Stimulated activated CD4-positive, alpha-beta T cell treated with anti-CD3 and anti-CD28 coated beads, Interleukin-4, amount 100 ng/mL, for 24 hours (primary cell): ENCODE results near the gene PDGFRB.

Experiments
- DNase-seq: peaks from one replicate; pipeline ENCODE4 v3.0.0-alpha.2; 2020

The PDGFRB gene

GRCh38 chr5:150162142-150162513, 6.5 kb upstream of the PDGFRB start:
- no peak for DNase-seq

DNA sequence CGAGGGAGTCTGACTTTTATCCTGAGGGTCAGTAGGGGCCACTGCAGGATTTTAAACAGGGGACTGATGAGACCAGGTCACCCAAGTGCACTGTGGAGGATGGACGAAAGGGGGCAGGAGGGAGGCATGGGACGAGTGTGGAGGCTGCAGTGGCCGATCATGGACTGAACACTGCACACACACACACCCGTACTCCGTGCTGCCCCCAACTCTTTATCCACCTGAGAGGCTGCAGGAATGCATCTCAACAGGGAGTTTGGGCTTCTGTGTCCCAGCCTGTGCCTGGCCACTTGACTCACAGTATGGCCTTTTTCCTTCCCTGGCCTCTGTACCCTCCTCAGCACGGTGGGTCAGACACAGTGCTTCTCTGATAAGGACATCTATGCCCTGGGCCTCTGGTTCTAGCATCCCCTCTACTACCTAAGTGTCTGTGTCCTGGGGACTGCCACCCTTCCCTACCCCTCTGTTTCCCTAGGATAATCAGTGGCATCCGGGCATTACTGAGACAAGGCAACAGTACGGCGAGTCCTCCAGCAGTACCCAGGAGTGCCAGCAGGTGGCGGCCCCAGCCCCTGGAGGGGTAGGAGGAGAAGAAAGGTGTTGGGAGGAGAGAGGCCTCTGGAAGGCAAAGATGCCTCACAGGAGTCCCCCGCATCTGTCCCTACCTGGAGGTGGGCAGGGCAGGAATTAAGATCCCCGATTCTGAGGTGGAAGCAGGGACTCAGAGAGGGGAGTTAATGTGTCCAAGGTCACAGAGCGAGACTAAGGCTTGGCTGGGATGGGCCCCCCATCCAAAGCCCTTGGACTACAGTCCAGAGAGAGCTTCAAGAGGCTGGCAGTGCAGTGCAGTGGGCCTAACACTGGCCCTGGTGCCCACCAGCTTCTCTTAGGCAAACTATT, 5.8 kb upstream of the PDGFRB start:
- peak; percentile 77 for DNase-seq

- no peak for DNase-seq
Observed at GRCh38 chr5:150160448-150161081, 4.9 kb upstream of the PDGFRB start.

DNA sequence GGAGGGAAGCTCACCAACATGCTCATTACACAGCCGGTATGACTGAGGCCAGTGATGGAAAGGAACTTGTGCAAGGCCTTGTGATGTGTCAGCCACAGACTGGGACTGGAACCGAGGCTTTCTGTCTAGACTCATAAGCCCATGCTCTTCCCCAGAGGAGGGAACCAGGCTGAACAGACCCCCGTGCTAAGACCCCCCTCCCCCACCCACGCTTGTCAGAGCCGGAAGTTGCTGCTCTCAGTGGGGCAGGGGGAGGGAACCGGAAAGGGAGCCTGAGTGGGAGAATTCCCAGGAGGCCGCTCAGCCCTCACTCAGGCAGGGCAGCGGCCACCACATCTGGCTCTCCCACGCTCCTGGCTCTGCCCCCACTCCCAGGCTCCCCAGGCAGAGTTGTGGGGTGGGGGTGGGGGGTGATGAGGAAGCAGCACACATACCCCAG, 4.1 kb upstream of the PDGFRB start:
- DNase-seq: no peak

- DNase-seq: no peak
Observed at GRCh38 chr5:150159031-150159430, 3.4 kb upstream of the PDGFRB start.

DNA sequence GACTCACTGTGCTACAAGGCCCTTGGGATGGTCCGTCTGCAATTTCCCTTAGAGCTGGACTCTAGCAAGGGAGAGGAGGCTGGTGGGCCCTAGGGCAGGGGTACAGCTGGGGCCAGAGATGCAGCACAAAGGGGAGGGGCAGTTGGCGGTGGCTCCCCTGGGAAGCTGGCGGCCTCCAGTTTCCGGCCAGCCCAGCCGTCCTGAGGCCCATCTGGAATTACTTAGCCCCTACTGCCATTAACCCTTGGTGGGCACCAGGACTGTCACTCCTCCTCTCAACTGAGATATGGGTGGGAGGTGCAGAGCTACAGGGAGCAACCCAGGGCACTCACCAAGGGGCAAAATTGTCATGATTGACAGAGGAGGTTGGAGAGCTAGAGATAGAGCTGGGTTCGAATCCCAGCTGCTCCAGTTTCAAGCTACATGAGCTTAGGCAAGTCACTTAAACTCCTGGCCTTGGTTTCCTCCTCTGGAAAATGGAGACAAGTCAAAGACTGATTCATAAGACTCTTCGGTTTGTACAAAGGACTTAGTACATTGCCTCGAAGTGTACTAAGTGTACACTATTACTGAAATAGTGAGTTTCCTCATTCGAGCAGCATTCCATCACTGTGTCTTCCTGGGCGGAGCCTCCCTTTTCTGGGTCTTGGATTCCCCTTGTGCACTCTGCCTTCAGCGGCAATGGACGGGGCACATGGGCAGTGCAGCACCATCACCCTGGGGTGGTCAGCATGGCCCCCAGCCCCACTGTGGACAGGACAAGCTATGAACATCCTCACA, 2.7 kb upstream of the PDGFRB start:
- no peak for DNase-seq

GRCh38 chr5:150157168-150157567, 1.5 kb upstream of the PDGFRB start:
- no peak for DNase-seq

GRCh38 chr5:150156540-150156939, 895 bp upstream of the PDGFRB start:
- DNase-seq: no peak

DNA sequence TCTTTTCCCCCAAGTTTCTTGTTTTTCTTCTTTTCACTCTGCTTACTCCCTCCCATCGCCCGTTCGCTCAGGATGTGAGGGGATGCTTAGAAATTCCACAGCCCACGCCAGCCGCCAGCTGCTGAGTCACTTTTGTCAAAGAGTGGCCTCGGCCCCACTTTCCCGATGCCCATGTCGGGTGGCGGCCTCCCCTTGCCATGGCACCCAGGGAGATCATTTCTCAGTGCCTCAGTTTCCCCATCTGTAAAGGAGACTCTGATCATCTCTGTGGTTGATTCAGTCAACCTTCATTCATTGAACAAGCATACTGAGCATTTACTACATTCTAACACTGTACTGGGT, 353 bp upstream of the PDGFRB start:
- DNase-seq: no peak

GRCh38 chr5:150154618-150155128, 972 bp downstream of the PDGFRB start:
- no peak for DNase-seq

DNA sequence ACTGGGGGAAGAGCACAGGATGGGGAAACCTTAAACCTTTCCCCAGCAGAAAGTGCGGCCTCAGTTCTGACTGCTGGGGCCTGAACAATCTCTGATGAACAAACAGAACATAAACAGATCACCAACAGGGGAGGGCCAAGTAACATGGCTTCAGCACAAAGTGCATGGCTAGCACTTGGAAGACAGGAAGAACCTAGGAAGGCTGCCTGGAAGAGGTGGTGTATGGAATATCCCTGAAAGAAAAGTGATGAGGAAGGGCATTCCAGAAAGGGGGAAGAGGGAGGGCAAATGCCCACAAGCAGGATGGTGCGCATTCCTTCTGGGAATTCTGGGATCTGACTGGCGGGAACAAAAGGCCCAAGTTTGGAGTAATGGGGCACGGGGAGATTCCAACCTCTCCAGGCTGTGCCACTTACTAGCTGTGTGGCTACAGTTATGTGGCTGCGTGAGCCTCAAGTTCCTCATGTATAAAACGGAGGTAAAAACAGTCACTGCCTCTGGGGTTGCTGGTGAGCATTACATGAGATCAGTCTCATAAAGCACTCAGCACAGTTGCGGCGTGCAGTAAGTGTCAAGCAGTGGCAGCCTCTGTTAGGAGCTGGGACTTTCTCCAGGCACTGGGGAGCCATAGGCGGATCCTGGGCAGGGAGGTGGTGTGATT, 1.6 kb downstream of the PDGFRB start:
- DNase-seq: no peak

- no peak for DNase-seq
Observed at GRCh38 chr5:150153483-150153882, 2.2 kb downstream of the PDGFRB start.

DNA sequence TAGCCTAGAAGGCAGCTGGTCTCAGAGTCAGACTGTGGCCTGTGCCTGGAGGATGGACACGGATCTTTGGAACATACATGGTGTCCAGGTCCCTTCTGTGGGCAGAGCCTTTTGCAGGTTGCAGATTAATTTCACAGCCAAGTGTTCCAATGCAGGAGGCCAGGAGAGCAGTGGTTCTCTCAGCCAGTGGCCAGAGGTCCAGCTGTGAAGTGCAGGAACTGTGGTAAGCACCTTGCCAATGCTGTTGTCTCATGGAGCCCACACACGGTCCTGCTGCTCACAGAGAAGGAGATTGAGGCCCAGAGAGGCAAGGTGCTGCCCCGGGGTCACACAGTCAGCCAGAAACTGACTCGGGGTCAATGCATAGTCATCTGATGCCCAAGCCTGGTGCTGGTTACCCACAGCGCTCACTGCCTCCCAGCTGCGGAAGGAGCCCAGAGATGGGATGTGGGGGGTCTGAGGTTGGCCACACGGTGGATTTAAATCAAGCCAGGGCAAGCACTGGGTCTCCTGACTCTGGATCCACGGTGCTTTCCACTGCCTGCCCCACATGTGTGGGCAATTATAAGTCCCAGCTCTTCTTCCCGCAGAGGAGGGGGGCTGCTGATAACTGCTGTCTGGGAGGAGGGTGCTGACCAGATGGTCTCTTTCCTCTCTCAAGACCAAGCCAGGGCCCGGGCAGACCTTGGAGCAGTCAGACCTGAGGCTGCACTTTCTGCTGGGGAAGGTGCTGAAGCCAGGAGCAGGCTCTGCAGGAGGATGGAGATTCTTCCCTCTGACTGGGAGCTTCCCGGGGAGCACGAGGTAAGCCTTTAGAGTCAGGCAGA, 2.8 kb downstream of the PDGFRB start:
- DNase-seq: no peak

DNA sequence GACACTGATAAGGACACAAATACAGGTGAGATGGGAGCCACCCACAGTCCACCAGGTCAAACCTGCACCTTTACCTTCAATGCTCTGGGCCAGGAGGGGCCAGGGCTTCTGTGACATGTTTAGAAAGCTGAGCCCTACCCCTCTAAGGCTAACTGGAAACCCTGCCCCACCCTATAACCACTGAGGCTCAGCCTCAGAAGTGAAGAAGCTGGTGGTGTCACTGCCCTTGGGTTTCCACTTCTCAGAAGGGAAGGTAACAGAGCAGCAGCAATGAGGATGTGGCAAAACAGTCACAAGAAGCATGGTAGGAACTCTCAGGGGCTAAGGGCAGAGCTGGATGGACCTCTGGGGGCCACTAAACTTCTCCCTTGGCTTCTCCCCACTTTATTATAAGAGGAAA, 6.0 kb downstream of the PDGFRB start:
- DNase-seq: no peak

GRCh38 chr5:150148117-150148927, 7.3 kb downstream of the PDGFRB start:
- no peak for DNase-seq

GRCh38 chr5:150147670-150148069, 8.0 kb downstream of the PDGFRB start:
- DNase-seq: no peak

DNA sequence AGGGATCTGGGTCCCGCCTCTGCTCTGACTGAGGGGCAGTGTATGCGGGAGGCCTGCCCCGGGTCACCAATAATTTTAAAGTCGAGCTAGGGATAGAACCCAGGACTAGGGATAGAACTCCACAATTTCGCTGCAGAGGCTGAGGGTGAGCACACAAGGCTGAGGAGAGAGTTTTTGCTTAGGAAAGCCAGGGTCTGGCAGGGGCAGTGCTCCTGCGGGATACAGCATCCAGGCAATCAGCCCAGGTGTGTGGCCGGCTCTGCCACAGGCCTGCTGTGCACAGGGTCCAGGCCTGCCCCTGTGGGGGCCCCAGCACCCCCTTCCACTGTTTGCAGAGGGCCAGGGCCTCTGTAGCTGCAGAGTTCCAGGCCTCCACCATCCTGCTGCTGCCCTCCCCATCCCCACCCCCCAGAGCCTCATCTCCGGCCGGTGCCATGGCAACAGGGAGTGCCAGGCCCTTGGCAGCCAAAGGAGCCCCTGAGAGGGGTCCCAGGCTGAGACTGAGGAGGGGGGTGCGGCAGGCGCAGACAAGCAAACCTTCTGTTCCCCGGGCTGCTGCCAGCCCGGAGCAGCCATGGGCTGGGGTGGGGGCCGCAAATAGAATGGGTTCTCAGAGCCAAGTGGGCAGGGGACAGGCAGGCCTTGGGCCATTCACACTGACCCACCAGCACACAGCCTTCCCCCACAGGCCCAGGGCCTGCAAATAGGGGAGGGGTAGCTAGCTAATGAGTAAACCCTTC, 8.6 kb downstream of the PDGFRB start:
- DNase-seq: no peak

DNA sequence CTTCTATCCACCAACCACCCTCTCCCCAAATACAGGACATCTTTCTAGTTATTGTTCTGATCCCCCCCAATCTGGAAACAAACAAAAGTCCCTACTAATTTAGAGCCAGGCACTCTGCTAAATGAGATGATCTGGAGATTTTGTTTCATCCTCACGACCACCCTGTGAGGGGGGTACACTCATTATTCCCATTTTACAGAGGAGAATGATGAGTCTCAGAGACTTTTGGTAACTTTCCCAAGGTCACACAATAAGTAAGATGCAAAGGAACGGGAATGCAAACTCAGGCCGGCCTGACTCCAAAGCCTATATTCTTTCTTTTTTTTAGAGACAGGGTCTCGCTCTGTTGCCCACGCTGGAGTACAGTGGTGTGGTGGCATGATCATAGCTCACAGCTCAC, 9.4 kb downstream of the PDGFRB start:
- DNase-seq: no peak

- DNase-seq: no peak
Observed at GRCh38 chr5:150144879-150145278, 10.8 kb downstream of the PDGFRB start.

- no peak for DNase-seq
Observed at GRCh38 chr5:150144246-150144801, 11.3 kb downstream of the PDGFRB start.
